ENCODE measurements around the gene STEAP1B. TPM values are rescaled to one million over a fixed set of nuclear protein-coding genes. Genes with fewer than 3 reads are reported as not detected.

STEAP1B gene
- total and polyA plus RNA-seq, 2 experiments from 2014 or later: 0.16 TPM; not detected in 1

GRCh38 chr7:22427855-22428254 is 72.1 kb downstream of the STEAP1B start:
- no peaks in the 10 kb centered on the region for H3K27me3 ChIP-seq
- H3K4me1 ChIP-seq (ENCODE audit: low read depth): no peaks in the 10 kb centered on the region
- DNase-seq (ENCODE audit: low read depth in 1 of 2, low spot score in 1 of 2): no peak
- no peak overlapping the region for H3K4me3 ChIP-seq
- H3K27ac ChIP-seq: no peak overlapping the region
- H3K36me3 ChIP-seq: no peaks in the 10 kb centered on the region
- H3K9me3 ChIP-seq (ENCODE audit: low read depth): no peaks in the 10 kb centered on the region
- no peak for TF ChIP-seq CTCF (IDR thresholded peaks at IDR 0.05; ENCODE audit: low read depth, low read length)

GRCh38 chr7:22427104-22427503 is 72.9 kb downstream of the STEAP1B start:
- H3K27ac ChIP-seq: no peak overlapping the region

GRCh38 chr7:22426463-22427094 is 73.4 kb downstream of the STEAP1B start:
- Histone ChIP-seq H3K36me3 (no peaks in the 10 kb centered on the region), H3K4me1 (ENCODE audit: low read depth) (no peaks in the 10 kb centered on the region), H3K27ac (no peak overlapping the region), H3K4me3 (no peak overlapping the region), H3K9me3 (ENCODE audit: low read depth) (no peaks in the 10 kb centered on the region), H3K27me3 (no peaks in the 10 kb centered on the region)
- TF ChIP-seq CTCF (IDR thresholded peaks at IDR 0.05; ENCODE audit: low read depth, low read length): no peak
- no peak for DNase-seq (ENCODE audit: low read depth in 1 of 2, low spot score in 1 of 2)

More at GRCh38 chr7:22427104-22427503, 72.9 kb downstream of the STEAP1B start:
- H3K4me3 ChIP-seq: no peak overlapping the region
- no peak for DNase-seq (ENCODE audit: low read depth in 1 of 2, low spot score in 1 of 2)
- H3K36me3 ChIP-seq: no peaks in the 10 kb centered on the region
- TF ChIP-seq CTCF (IDR thresholded peaks at IDR 0.05; ENCODE audit: low read depth, low read length): no peak
- H3K9me3 ChIP-seq (ENCODE audit: low read depth): no peaks in the 10 kb centered on the region
- H3K4me1 ChIP-seq (ENCODE audit: low read depth): no peaks in the 10 kb centered on the region
- no peaks in the 10 kb centered on the region for H3K27me3 ChIP-seq

GRCh38 chr7:22425361-22425760 is 74.6 kb downstream of the STEAP1B start:
- DNase-seq (ENCODE audit: low read depth in 1 of 2, low spot score in 1 of 2): no peak
- H3K4me1 ChIP-seq (ENCODE audit: low read depth): no peaks in the 10 kb centered on the region
- H3K27ac ChIP-seq: no peak overlapping the region

GRCh38 chr7:22422831-22423615 is 77.0 kb downstream of the STEAP1B start:
- Histone ChIP-seq H3K27me3 (no peaks in the 10 kb centered on the region), H3K9me3 (ENCODE audit: low read depth) (no peaks in the 10 kb centered on the region), H3K4me3 (no peak overlapping the region), H3K4me1 (ENCODE audit: low read depth) (no peaks in the 10 kb centered on the region), H3K27ac (no peak overlapping the region), H3K36me3 (no peaks in the 10 kb centered on the region)
- TF ChIP-seq CTCF (IDR thresholded peaks at IDR 0.05; ENCODE audit: low read depth, low read length): no peak
- no peak for DNase-seq (ENCODE audit: low read depth in 1 of 2, low spot score in 1 of 2)

More at GRCh38 chr7:22425361-22425760, 74.6 kb downstream of the STEAP1B start:
- Histone ChIP-seq H3K4me3 (no peak overlapping the region), H3K9me3 (ENCODE audit: low read depth) (no peaks in the 10 kb centered on the region), H3K36me3 (no peaks in the 10 kb centered on the region), H3K27me3 (no peaks in the 10 kb centered on the region)
- TF ChIP-seq CTCF (IDR thresholded peaks at IDR 0.05; ENCODE audit: low read depth, low read length): no peak
